Measurements from ENCODE around the gene AGXT2. TPM values are rescaled to one million over a fixed set of nuclear protein-coding genes. Genes with fewer than 3 reads are reported as not detected.

Gene AGXT2
- total and polyA plus RNA-seq, 10 of the 15 experiments (the other 5 are each of a cell fraction or from before 2014, with no cell fraction given), result not detected

- H3K9ac ChIP-seq (ENCODE audit: control insufficient read depth, insufficient read depth, low read length), result no peak overlapping the region
- H3K27me3 ChIP-seq (replicated peaks in 1 of 2; ENCODE audit: control insufficient read depth in 2 of 2, insufficient read depth in 2 of 2, low read length in 1 of 2), result no peaks in the 10 kb centered on the region
- no peaks in the 10 kb centered on the region for H3K9me3 ChIP-seq (replicated peaks; ENCODE audit: control insufficient read depth, insufficient read depth, low read length)
- no peaks in the 10 kb centered on the region for H4K20me1 ChIP-seq (ENCODE audit: control insufficient read depth, insufficient read depth)
- WGBS (ENCODE audit: insufficient coverage, insufficient replicate concordance, low lambda C conversion rate, missing lambda C conversion rate), result 31% methylated on average over 3 of the region's 3 CpGs
- CTCF ChIA-PET, result interaction anchor here (0.8 to 1.2 kb wide), 2 partner anchors 118 to 137 kb away, joined by 3 read pairs; no protein-coding TSS in a partner anchor
- no TSS peak for BruUV-seq (replicated peaks)
- no peak for ATAC-seq
- no peaks in the 10 kb centered on the region; a peak in 1 of 4 replicates for H3K36me3 ChIP-seq (ENCODE audit: control insufficient read depth in 2 of 2, insufficient read depth in 2 of 2, low read length in 1 of 2)
- POLR2A ChIA-PET, result interaction anchor here (0.6 to 1.4 kb wide), 2 partner anchors 129 to 253 kb away, joined by 3 read pairs; no protein-coding TSS in a partner anchor
- DNase-seq (ENCODE audit: low read depth, low spot score), result no peak
- no peaks in the 10 kb centered on the region for H3K79me2 ChIP-seq (ENCODE audit: control insufficient read depth, insufficient read depth, low read length)
- SMC1A ChIA-PET (ENCODE audit: uncharacterized antibody, unreplicated experiment), result interaction anchor here (0.6 to 1.6 kb wide), 2 partner anchors 117 to 127 kb away, joined by 4 read pairs; no protein-coding TSS in a partner anchor
- no peak overlapping the region for H2AFZ ChIP-seq (ENCODE audit: control insufficient read depth, low read depth, low read length)
- FAIRE-seq, result no peak
- in situ Hi-C loops (cut with MboI), result loop anchor here (5.0 kb wide), 2 partner anchors 87 to 827 kb away; no protein-coding TSS in a partner anchor
- H3K4me3 ChIP-seq, result no peak overlapping the region
- no peaks in the 10 kb centered on the region for H3K4me1 ChIP-seq (ENCODE audit: control insufficient read depth, insufficient read depth, low read length)
- RAD21 ChIA-PET (ENCODE audit: unreplicated experiment), result no interaction called here
- no peak overlapping the region for H3K27ac ChIP-seq (ENCODE audit: control insufficient read depth, insufficient read depth)
- intact Hi-C loops (cut with micrococcal nuclease; ENCODE audit: unreplicated experiment), result no loop called here
- no peak for TF ChIP-seq LARP7 (IDR thresholded peaks at IDR 0.05)
- TF ChIP-seq KDM1A (IDR thresholded peaks at IDR 0.05; ENCODE audit: borderline replicate concordance), result no peak
- no peak for TF ChIP-seq GATAD2B (conservative IDR thresholded peaks at IDR 0.05; ENCODE audit: low read depth)
- no peak for TF ChIP-seq YY1 (IDR thresholded peaks at IDR 0.05; ENCODE audit: low read depth, low read length)
- no peak for TF ChIP-seq KAT2A (conservative IDR thresholded peaks at IDR 0.05; ENCODE audit: control insufficient read depth, low read depth, low read length)
- TF ChIP-seq PAX5 (IDR thresholded peaks at IDR 0.05; ENCODE audit: borderline replicate concordance, low read depth, low read length), result no peak
- TF ChIP-seq ZNF592 (IDR thresholded peaks at IDR 0.05), result no peak
- no peak for TF ChIP-seq IKZF1 (conservative IDR thresholded peaks at IDR 0.05)
- no peak for TF ChIP-seq ZBTB33 (IDR thresholded peaks at IDR 0.05)
- no peak for TF ChIP-seq BMI1 (IDR thresholded peaks at IDR 0.05; ENCODE audit: borderline replicate concordance)
- TF ChIP-seq NR2C2 (IDR thresholded peaks at IDR 0.05; ENCODE audit: borderline replicate concordance, control insufficient read depth, insufficient read length, low read depth), result no peak
- no peak for TF ChIP-seq TCF7 (IDR thresholded peaks at IDR 0.05; ENCODE audit: borderline replicate concordance)
- TF ChIP-seq CEBPZ (IDR thresholded peaks at IDR 0.05; ENCODE audit: low read depth, low read length), result no peak
- H3K4me2 ChIP-seq (ENCODE audit: control insufficient read depth, insufficient read depth), result no peak overlapping the region
Measured at GRCh38 chr5:35094948-35095347, 47.2 kb upstream of the AGXT2 start.

Measured in GM12878 (cell line).